Activated T-cell treated with anti-CD3 and anti-CD28 coated beads for 1 hour (primary cell): Measurements from ENCODE around the gene NEDD4L.

Experiments used
- DNase-seq: peaks from one replicate; pipeline ENCODE4 v3.0.0-alpha.2; 2020; ENCODE audit warnings: low read depth

NEDD4L gene

DNA sequence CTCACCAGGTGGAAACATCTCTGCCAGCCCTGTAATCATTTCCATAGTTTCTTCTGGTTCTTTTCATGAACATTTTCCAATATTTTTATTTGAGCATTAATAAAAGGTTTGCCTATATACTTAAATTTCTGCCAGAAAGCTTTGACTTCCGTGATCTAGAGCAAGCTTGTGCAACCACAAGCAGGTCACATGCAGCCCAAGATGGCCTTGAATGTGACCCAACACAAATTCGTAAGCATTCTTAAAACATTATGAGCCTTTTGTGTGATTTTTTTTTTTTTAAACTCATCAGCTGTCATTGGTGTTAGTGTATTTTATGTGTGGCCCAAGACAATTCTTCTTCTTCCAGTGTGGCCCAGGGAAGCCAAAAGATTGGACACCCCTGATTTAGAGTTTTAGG is 51.6 kb downstream of the NEDD4L start:
- no peak for DNase-seq

DNA sequence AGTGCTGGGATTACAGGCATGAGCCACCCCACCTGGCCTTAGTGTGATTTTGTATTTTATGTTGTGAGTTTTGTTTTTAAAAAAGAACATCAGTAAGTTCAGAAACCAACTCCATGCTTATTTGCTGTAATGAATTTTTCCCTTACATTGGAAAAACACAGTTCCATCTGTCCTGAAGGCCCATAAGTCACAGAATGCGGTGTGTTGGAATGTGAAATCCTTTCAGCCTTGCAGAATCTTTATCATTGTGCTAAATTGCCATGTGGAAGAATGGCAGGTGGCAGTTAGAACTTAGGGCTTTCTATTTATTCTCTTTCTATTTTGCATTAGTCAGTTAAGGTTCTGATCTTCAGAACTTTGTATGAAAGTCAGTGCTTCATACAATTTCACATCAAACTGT is 52.6 kb downstream of the NEDD4L start:
- no peak for DNase-seq

DNA sequence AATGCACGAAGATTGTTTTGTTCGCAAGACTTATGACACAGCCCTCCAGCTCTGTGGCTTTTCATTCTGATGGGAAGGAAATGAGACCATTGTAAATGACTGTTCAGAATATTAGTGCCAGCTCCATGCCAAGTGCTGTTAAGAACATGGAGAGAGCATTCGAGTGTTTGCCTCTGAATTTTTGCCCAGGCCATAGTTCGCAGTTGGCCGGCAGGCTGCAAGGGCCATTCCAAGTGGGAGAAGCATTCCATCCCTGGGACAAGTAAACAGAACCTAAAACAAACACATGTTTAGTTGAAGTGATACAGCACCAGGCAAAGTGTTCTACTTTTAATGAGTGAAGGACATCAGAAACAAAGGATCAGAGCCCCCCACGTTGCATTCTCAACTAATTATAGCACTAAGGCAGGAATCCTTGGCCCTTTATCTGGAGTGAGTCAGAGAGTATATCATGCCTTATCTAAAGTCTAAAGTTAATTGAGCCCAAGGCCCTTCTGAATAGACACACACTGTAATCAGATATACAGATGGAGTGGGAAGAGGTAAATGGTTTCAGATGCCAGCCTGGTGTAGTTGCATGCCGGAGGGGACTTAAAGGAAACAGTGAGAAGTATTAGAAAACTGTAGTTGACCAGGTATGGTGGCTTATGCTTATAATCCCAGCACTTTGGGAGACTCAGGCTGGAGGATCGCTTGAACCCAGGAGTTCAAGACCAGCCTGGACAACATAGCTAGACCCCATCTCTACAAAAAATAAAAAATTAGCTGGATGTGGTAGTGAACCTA is 53.3 kb downstream of the NEDD4L start:
- no peak for DNase-seq

DNA sequence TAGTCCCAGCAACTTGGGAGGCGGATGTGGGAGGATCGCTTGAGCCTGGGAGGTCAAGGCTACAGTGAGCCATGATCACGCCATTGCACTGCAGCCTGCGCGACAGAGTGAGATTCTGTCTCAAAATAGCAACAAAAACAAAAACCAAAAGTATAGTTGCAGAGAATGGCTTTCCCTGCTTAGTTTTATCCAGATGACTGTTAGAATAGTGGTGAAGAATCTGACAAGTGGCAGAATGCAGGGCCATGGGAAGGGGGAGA is 53.8 kb downstream of the NEDD4L start:
- no peak for DNase-seq

DNA sequence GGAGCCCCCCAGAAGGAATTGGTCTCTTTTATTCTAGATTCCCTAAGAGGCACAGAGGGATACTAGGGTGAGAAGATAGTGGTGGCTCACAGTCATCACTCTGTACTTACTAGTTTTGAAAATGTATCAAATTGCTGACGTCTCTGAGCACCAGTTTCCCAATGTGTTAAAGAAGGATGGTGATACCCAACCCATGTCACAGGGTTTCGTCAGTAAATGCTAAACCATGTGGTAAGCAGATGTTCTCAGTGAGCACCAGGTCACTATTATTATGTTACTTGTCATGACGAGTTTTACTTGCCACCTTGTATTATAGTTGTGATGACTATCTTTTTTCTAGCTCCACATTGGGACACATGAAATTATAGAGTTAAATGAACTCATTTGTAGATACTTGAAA is 54.7 kb downstream of the NEDD4L start:
- DNase-seq, result no peak

DNA sequence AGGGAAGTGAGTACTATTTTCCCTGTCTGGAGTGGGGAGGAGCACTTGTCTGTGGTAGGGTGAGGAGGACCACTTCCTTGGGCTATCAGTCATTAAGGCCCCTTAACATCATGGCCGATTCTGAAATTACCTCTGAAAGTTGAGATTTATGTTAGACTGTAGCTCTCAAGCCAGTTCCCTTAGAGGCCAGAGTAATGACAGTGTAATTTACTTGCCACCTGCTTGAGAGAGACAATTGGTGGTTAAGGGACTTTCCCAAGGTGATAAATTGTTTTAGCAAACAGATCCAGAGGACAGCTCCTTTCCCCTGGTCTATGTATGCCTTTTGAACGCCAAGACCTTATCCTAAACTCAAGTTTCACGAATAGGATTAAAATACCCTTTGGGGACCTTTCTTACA is 56.1 kb downstream of the NEDD4L start:
- no peak for DNase-seq

DNA sequence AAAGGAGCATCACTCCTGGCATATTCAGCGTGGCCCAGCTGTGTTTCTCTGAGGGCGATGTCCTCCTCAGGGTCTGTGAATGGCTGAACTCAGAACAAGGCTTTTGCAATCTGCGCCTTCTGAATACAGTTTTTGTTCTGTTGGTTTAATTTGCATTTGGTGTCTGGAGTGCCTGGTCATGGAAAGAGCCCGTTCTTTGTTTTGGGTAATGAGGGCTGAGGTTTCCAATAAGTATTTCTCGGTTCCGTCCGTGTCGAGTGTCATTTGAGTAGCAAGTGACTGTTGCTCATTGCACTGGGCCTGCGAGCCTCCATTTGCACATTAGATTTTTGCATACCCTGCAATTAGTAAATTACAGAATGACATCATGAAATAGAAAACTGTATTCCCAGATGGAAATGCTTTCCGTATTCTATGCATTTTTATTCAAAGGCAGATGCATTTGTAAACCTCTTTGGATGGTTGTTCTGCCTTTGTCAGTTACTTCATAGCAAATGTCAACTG is 57.3 kb downstream of the NEDD4L start:
- DNase-seq, result no peak

DNA sequence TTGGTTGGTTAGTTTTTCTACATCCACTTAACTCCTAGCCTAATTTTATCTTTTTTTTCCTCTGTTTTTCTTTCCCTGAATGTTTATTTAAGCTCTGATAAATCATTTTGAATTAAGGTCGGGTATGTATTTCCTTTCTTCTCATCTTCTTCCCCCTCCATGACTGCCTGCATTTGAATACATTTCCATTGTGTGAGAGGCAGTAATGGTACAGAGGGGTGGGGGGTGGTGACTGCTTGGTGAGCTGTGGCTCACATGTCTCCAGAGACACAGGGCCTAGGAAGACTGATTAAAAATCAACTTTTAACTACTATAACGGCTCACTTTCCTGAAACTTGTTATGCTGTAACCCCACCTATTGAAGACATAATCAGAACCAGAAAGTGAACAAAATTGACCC is 58.0 kb downstream of the NEDD4L start:
- DNase-seq, result no peak

DNA sequence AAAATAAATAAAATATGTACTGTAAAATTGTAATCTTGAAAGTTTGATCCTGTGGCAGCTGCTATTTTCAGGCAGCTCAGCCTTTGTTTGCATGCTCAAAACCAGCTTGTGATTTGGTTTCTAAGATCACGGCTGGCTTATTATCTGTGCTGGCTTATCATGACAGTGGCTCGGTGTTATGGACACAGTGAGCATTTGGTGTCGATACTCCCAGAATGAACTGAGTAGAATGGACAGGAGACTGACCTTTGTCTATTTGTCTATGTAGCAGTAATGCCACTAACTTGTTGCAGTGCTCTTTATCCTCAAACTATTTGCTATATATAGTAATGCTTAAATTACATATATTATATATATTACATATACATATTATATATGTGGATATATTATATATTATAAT is 58.8 kb downstream of the NEDD4L start:
- no peak for DNase-seq

DNA sequence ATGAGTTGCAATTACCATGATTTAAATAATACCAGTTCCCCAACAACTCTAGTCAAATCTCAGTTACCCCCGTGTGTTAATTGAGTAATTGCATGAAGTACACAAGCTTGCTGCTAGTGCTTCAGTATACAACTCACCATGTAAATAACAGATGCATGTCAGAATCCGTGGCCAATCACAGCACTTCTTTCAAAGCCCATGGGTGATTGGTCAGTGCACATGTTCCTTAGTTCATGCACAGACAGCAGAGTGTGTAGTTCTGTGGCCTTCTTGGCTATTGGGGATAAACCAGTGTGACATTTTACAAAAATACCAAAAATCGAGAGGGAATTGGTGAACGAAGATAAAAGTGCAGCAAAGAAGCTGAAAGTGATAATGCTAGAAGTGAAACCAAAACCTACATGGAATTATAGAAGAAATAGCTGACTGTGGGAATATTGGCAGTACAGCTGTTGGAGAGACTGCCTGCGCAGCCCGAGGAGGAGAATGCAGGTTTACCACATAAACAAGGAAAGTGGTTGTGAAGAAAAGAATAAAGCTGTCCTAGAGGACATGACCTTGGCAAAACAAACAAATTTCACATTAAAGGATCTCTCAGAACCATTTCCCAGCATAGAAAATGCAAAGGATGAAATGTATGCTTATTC is 59.4 kb downstream of the NEDD4L start:
- no peak for DNase-seq

DNA sequence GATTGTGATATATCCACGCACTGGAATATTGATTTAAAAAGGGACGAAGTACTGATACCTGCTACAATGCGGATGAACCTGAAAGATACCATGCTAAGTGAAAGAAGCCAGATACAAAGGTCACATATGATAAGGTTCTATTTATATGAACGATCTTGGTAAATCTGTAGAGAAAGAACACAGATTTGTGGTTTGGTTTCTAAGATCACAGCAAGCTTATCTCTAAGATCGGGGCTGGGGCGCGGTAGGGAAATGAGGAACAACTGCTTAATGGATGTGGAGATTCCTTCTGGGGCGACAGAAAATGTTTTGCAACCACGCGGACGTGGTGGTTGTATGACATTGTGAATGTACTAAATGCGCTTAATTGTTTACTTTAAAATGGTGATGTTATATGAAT is 60.1 kb downstream of the NEDD4L start:
- no peak for DNase-seq

DNA sequence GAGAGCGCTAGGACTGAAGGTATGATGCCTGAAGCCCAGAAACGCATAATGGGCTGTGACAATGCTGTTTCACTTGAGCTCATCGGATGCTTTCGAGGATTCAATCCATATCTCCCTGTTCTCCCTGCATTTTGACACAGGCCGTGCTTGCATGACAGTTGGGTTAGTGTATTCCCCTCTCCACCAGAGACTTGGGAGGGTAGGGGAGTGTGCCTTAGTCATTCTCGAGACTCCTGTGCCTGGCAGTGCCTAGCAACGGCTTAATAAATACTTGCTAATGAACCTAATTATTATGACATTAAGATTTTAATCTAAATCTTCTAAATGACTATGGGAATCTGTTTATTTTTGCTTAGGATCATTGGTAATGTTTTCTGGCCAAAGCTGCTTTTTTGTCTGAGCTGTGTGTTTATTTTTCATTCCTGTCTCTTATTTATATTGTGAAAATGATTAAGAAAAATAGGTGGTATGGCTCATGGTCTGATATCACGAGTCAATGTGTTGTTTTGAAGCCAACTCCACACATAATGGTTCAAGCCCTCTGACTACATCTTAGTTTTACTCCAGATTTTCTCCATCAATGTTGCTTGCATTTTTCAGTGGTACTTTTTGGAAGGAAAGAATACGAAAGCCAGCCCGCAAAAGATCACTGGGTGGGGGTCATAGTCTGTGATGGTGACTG is 61.3 kb downstream of the NEDD4L start:
- no peak for DNase-seq

DNA sequence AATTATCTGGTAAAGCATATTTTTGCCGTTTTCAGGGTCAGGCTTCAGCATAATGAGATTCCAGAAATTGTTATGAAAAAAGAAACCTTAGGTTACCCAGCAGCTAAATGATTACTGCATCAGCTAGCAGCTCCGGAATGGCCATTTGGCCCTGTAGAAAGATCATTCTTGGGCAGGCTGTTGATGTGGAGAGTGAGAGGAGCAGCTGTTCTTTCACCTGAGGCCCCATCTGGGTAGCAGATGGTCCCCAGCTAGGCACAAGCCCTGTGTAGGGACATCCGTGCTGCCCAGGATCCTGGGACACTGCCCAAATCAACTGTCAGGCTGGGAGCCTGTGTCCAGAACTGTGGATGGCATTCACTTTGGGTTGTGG is 61.8 kb downstream of the NEDD4L start:
- DNase-seq, result no peak

DNA sequence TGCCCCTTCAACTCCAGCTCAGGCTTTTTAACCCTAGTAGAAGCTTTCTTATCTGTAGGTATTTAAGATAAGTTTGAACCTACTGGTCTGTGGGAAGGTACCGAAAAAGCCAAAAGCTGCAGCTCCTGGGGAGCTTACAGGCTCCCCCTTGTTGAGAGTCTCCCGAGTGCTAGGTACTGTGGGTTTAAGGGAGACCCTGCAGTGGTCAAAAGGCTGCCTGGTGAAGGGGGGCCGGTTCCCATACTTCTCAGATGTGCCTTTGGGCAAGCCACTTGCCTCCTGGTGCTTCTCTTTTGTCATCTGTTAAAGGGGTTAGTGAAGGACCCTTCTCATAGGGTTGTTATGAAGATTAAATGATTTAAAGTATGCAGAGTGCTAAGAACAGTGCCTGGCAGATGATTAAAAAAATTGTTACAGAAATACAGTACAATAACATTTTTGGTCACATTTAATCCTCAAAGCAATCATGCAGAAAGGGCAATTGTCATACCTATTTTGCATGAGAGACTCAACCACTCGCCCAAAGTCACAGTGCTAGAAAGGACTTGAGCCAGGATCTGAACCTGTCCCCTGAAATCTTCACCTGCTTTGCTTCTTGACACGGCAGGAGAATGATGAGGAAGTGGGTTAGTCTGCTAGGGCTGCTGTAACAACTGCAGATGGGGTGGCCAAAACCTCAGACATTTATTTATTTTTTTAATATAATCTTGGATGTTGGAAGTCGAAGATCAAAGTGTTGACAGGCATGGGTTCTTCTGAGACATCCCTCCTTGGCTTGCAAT is 62.5 kb downstream of the NEDD4L start:
- no peak for DNase-seq

DNA sequence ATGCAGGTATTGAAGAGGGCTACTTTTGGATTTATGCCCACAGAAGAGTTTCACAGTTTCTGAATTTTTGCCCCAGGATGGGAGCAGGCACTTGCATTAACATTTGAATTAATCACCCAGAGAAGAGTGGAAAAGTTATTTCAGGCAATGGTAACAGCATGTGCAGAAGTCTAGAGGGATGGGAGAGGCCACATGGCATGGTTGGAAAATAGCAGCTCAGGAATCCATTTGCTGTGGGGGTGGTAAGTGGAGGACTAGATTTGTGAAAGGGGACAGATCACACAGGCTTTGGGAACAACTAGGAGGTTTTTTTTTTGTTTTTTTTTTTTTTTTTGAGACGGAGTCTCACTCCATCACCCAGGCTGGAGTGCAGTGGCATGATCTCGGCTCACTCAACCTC is 65.2 kb downstream of the NEDD4L start:
- DNase-seq, result no peak

DNA sequence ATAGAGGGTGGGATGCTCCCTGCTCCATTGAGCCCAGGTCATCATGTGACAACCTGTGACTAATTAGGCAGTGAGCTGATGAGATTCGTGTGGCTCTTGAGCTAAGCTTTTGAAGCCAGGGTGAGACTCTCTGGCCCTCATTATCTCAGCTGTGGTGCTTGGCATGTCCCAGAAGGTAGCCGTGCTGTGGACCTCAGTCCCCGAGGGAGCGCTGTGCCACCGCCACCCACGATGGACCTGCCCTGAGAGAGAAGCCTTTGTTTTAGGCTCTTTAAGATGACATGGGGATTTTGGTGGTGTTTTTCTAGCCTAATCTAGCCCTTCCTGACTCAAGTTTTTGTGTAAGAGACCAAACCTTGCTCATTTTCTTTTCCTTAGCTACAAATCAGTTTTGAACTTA is 66.4 kb downstream of the NEDD4L start:
- DNase-seq, result no peak

DNA sequence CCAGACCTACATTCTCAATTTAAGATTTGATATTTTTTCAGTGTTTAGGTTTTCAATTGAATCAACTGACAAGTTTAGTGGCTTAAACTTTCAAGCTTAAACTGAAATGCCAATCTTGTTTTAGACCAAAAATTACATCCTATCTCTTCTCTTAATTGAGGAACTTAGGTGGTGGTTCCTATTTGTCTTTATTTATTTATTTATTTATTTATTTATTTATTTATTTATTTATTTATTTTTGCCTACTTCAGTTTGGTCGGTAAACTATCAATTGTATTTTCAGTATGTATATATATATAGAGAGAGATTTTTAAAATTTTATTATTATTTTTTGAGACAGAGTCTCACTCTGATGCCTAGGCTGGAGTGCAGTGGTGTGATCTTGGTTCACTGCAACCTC is 68.1 kb downstream of the NEDD4L start:
- no peak for DNase-seq

DNA sequence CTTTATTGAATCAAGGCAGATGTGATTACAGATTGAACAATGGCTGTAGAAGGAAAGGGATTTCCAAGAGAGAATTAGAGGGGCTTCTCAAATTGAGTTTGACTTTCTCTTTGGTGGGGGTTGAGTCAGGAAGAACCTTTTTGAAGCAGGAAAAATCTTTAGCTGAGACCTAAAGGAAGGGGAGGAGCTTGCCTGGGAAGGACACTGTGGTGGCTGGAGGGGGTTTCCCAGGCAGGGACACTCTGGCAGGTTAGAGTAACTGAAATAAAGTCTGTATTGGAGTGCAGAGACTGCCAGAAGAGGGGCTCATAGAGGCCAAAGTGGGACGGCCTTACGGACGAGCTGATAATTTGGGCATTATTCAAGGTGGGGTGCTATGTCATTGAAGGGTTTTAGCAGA is 69.3 kb downstream of the NEDD4L start:
- DNase-seq, result no peak

DNA sequence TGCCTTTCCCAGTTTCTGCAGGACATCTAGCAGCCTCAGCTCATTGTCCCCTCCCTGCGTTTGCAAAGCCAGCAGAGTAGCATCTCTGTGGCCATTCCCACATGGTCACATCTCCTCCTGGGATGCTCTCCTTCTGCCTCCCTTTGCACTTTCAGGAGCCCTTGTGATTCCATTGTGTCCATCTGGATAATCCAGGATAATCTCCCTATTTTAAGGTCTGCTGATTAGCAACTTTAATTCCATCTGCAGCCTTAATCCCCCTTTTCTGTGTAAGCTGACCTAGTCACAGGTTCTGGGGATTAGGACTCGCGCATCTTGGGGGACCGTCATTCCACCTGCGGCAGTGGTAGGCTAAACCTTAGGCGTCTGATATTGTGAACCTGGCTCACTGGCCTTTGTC is 70.7 kb downstream of the NEDD4L start:
- no peak for DNase-seq

DNA sequence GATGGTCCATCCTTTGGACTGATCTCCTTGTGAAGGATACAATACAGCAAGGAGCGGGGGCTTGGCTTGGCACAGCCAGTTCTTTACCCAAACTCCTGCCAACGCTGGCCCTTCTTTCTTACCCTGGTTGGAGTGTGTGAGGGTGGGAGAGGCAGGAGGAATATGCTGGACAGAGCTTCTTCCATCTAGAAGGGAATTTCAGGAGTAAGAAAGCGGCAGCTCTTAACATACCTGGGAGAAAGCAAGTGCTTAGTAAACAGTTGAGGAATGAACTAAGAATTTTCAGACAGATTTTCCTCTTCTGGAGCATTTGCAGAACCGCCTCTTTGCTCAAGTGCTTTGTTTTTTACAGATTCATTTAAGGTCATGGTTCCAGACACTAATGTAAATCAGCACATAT is 72.8 kb downstream of the NEDD4L start:
- no peak for DNase-seq

DNA sequence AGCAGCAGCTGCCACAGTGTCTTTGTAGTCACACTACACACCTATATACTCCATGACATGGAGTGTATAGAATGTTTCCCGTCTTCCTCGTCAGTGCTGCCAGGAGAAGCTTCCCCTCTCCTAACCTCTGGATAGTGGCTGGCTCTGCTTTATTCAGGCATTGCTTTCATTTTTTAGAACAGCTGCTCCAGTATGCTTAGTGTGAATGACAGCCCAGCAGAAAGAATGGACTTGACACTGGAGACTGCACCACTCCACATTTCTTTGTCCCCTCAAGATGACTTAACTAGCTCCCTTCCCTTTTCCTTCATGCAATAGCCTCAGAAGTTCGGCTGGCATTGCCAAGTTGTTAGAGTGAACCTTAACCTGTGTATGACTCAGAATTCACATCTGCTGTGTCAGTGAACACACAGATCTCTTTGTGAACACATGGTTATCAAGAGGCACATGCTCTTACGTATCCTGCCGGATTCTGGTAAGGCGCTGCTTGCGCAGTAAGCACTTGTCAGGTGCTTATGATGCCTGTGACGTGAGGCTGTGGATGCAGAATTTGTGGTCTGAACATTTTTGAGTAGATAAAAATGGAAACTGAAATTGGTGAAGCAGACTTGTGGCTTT is 73.9 kb downstream of the NEDD4L start:
- DNase-seq, result no peak

DNA sequence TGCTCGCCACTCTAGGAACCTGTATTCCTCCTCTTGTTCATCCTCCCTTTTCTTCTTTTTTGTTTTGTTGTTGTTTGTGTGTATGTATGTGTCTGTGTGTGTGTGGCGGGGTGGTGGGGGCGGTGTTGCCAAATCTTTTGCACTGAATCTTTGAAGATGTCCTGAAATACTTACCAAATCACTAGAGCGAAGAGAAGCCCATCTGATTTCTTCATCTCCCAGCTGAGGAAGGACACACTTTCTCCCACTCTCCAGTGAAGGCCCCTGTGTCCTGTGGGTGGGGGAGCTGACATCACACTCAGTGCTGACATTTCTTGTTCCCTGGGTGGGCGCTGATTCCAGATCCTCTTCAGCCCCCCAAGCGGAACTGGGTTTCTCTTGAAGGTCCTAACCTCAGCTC is 74.5 kb downstream of the NEDD4L start:
- no peak for DNase-seq
